ENCODE results near the gene CDH13.

Gene CDH13

GRCh38 chr16:83830091-83830768, 1203.5 kb downstream of the CDH13 start:
- no peak for TF ChIP-seq EZH2 (IDR thresholded peaks at IDR 0.05)
- TF ChIP-seq FOXP2 (optimal IDR thresholded peaks at IDR 0.05; ENCODE audit: control extremely low read depth, extremely low read length, insufficient read depth) = no peak
- TF ChIP-seq POLR2AphosphoS5 (IDR thresholded peaks at IDR 0.05; ENCODE audit: borderline replicate concordance, low read depth, low read length) = no peak
- no peaks in the 10 kb centered on the region for H3K36me3 ChIP-seq (ENCODE audit: insufficient read depth, low read length)
- no peak overlapping the region for H3K27ac ChIP-seq
- no peak for DNase-seq (ENCODE audit: low read depth, low spot score)
- H3K4me3 ChIP-seq = no peak overlapping the region
- no peak overlapping the region for H3K9ac ChIP-seq (ENCODE audit: insufficient read length)
- H3K9me3 ChIP-seq (ENCODE audit: low read depth, low read length) = no peaks in the 10 kb centered on the region

- TF ChIP-seq FOXP2 (optimal IDR thresholded peaks at IDR 0.05; ENCODE audit: control extremely low read depth, extremely low read length, insufficient read depth) (no peak), EZH2 (IDR thresholded peaks at IDR 0.05) (no peak), POLR2AphosphoS5 (IDR thresholded peaks at IDR 0.05; ENCODE audit: borderline replicate concordance, low read depth, low read length) (no peak)
Observed at GRCh38 chr16:83830769-83831455, 1204.1 kb downstream of the CDH13 start.

DNA sequence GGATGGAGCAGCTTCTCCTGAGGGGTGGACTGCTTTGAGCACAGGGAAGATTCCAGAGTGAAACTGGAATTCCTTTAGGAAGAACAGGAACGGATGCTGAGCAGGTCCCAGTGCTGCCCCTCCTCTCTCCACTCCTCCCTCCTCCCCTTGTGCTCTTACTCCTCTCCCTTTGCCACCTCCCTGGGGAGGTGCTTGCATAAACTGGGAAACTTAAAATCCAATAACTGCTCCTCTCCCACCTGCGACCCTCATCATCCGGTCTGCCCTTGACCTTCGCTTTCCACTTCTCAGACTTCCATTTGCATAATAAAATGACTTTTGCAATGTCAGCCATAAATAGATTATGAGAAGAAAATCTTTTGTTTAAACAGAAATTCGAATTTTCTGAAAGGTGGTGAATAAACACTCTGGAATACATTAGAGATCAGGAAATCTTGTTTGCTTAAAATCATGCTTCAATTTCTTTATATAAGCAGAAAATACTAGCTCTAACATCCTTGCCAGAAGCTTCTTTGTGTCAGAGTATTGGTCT, 1204.8 kb downstream of the CDH13 start:
- H3K9me3 ChIP-seq (ENCODE audit: low read depth, low read length) = no peaks in the 10 kb centered on the region
- H3K9ac ChIP-seq (ENCODE audit: insufficient read length) = no peak overlapping the region
- H3K36me3 ChIP-seq (ENCODE audit: insufficient read depth, low read length) = no peaks in the 10 kb centered on the region
- no peak overlapping the region for H3K27ac ChIP-seq
- no peak for TF ChIP-seq EZH2 (IDR thresholded peaks at IDR 0.05)
- no peak for TF ChIP-seq POLR2AphosphoS5 (IDR thresholded peaks at IDR 0.05; ENCODE audit: borderline replicate concordance, low read depth, low read length)
- no peak for TF ChIP-seq FOXP2 (optimal IDR thresholded peaks at IDR 0.05; ENCODE audit: control extremely low read depth, extremely low read length, insufficient read depth)
- DNase-seq (ENCODE audit: low read depth, low spot score) = no peak
- H3K4me3 ChIP-seq = no peak overlapping the region

More at GRCh38 chr16:83830769-83831455, 1204.1 kb downstream of the CDH13 start:
- no peaks in the 10 kb centered on the region for H3K9me3 ChIP-seq (ENCODE audit: low read depth, low read length)
- no peaks in the 10 kb centered on the region for H3K36me3 ChIP-seq (ENCODE audit: insufficient read depth, low read length)
- no peak overlapping the region for H3K9ac ChIP-seq (ENCODE audit: insufficient read length)
- no peak for DNase-seq (ENCODE audit: low read depth, low spot score)
- no peak overlapping the region for H3K4me3 ChIP-seq
- H3K27ac ChIP-seq = no peak overlapping the region

GRCh38 chr16:83833921-83834320, 1207.2 kb downstream of the CDH13 start:
- DNase-seq (ENCODE audit: low read depth, low spot score) = no peak
- no peak overlapping the region for H3K9ac ChIP-seq (ENCODE audit: insufficient read length)
- H3K9me3 ChIP-seq (ENCODE audit: low read depth, low read length) = no peaks in the 10 kb centered on the region
- no peak overlapping the region for H3K4me3 ChIP-seq
- H3K27ac ChIP-seq = no peak overlapping the region
- no peaks in the 10 kb centered on the region for H3K36me3 ChIP-seq (ENCODE audit: insufficient read depth, low read length)
- TF ChIP-seq FOXP2 (optimal IDR thresholded peaks at IDR 0.05; ENCODE audit: control extremely low read depth, extremely low read length, insufficient read depth) (no peak), POLR2AphosphoS5 (IDR thresholded peaks at IDR 0.05; ENCODE audit: borderline replicate concordance, low read depth, low read length) (no peak)

GRCh38 chr16:83835586-83836566, 1209.1 kb downstream of the CDH13 start:
- peak; percentile 34 for DNase-seq (ENCODE audit: low read depth, low spot score)
- Histone ChIP-seq H3K9me3 (ENCODE audit: low read depth, low read length) (no peaks in the 10 kb centered on the region), H3K27ac (peak overlapping the region; percentile 87)

DNA sequence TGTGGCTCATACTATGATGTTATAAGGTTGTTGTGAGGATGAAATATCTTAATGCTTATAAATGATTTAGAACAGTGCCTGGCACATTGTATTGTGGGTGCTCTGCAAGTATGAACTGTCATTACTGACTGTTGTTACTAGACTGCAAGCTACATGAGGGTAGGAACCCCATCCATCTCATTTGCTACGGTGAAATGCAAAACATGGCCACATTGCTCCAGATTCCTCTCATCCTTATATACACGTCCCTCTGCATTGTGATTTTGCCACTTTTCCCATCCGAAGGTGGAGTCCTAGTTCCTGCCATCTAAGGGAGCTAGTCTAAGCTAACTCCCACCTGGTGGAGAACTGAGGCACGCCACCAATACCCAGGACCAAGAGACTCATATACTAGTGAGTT, 1210.8 kb downstream of the CDH13 start:
- no peaks in the 10 kb centered on the region for H3K9me3 ChIP-seq (ENCODE audit: low read depth, low read length)
- no peak for DNase-seq (ENCODE audit: low read depth, low spot score)
- H3K36me3 ChIP-seq (ENCODE audit: insufficient read depth, low read length) = no peaks in the 10 kb centered on the region
- no peak overlapping the region for H3K9ac ChIP-seq (ENCODE audit: insufficient read length)
- TF ChIP-seq FOXP2 (optimal IDR thresholded peaks at IDR 0.05; ENCODE audit: control extremely low read depth, extremely low read length, insufficient read depth) (no peak), POLR2AphosphoS5 (IDR thresholded peaks at IDR 0.05; ENCODE audit: borderline replicate concordance, low read depth, low read length) (no peak), EZH2 (IDR thresholded peaks at IDR 0.05) (no peak)
- H3K4me3 ChIP-seq = no peak overlapping the region
- no peak overlapping the region for H3K27ac ChIP-seq

More at GRCh38 chr16:83835586-83836566, 1209.1 kb downstream of the CDH13 start:
- H3K9ac ChIP-seq (ENCODE audit: insufficient read length) = no peak overlapping the region
- no peak for TF ChIP-seq FOXP2 (optimal IDR thresholded peaks at IDR 0.05; ENCODE audit: control extremely low read depth, extremely low read length, insufficient read depth)
- no peak for TF ChIP-seq POLR2AphosphoS5 (IDR thresholded peaks at IDR 0.05; ENCODE audit: borderline replicate concordance, low read depth, low read length)
- no peak for TF ChIP-seq EZH2 (IDR thresholded peaks at IDR 0.05)
- peak overlapping the region; percentile 63 for H3K4me3 ChIP-seq
- no peaks in the 10 kb centered on the region for H3K36me3 ChIP-seq (ENCODE audit: insufficient read depth, low read length)

GRCh38 chr16:83838151-83838550, 1211.4 kb downstream of the CDH13 start:
- Histone ChIP-seq H3K9me3 (ENCODE audit: low read depth, low read length) (no peaks in the 10 kb centered on the region), H3K9ac (ENCODE audit: insufficient read length) (no peak overlapping the region), H3K36me3 (ENCODE audit: insufficient read depth, low read length) (no peaks in the 10 kb centered on the region), H3K27ac (no peak overlapping the region), H3K4me3 (no peak overlapping the region)
- no peak for TF ChIP-seq EZH2 (IDR thresholded peaks at IDR 0.05)
- TF ChIP-seq POLR2AphosphoS5 (IDR thresholded peaks at IDR 0.05; ENCODE audit: borderline replicate concordance, low read depth, low read length) = no peak
- no peak for TF ChIP-seq FOXP2 (optimal IDR thresholded peaks at IDR 0.05; ENCODE audit: control extremely low read depth, extremely low read length, insufficient read depth)
- no peak for DNase-seq (ENCODE audit: low read depth, low spot score)

Measured in SK-N-MC (cell line).